Parathyroid adenoma (tissue), 2 donors: ENCODE data around the gene PXK.

Experiments used
- H2AFZ ChIP-seq: fragments of 300-600 bp; sonication (generic); one replicate; pipeline ENCODE4 v1.7.0; 2017; ENCODE audit warnings: antibody characterized with exemption, mild to moderate bottlenecking
- H3K27ac ChIP-seq: fragments of 300-600 bp; sonication (generic); one replicate; pipeline ENCODE4 v1.7.0; 2017
- H3K27me3 ChIP-seq: fragments of 300-600 bp; sonication (generic); one replicate; pipeline ENCODE4 v1.7.0; 2017; ENCODE audit warnings: low read length; ENCODE audit not compliant: control insufficient read depth, insufficient read depth
- H3K36me3 ChIP-seq: fragments of 300-600 bp; sonication (generic); one replicate; pipeline ENCODE4 v1.7.0; 2017; ENCODE audit warnings: low read length; ENCODE audit not compliant: control insufficient read depth, insufficient read depth
- H3K4me1 ChIP-seq: fragments of 300-600 bp; sonication (generic); one replicate; pipeline ENCODE4 v1.7.0; 2017; ENCODE audit warnings: control low read depth
- H3K4me2 ChIP-seq: fragments of 300-600 bp; sonication (generic); one replicate; pipeline ENCODE4 v1.7.0; 2017; ENCODE audit warnings: low read length
- H3K4me3 ChIP-seq: fragments of 300-600 bp; sonication (generic); one replicate; pipeline ENCODE4 v1.7.0; 2017; ENCODE audit warnings: low read depth, low read length
- H3K79me2 ChIP-seq: fragments of 300-600 bp; sonication (generic); one replicate; pipeline ENCODE4 v1.7.0; 2017; ENCODE audit warnings: control low read depth
- H3K9ac ChIP-seq: fragments of 300-600 bp; sonication (generic); one replicate; pipeline ENCODE4 v1.7.0; 2017; ENCODE audit warnings: mild to moderate bottlenecking
- H3K9me3 ChIP-seq: fragments of 300-600 bp; sonication (generic); one replicate; pipeline ENCODE4 v1.7.0; 2017; ENCODE audit warnings: low read length; ENCODE audit not compliant: control insufficient read depth
- CTCF ChIP-seq: fragments of 300-600 bp; sonication (generic); IDR thresholded peaks from one replicate; pipeline ENCODE4 v1.7.0; 2017; ENCODE audit warnings: antibody characterized with exemption, mild to moderate bottlenecking
- donor health status: primary hyperparathyroidism.

PXK gene

GRCh38 chr3:58307639-58308215 is 25.0 kb upstream of the PXK start:
- Histone ChIP-seq H3K9me3 (no peaks in the 10 kb centered on the region), H3K4me1 (peaks cover 14% of the 10 kb centered on the region), H3K4me3 (peak overlapping the region; percentile 76), H3K79me2 (peaks cover 52% of the 10 kb centered on the region), H2AFZ (peak overlapping the region; percentile 6), H3K4me2 (peak overlapping the region; percentile 89), H3K36me3 (no peaks in the 10 kb centered on the region), H3K27ac (peak overlapping the region; percentile 99), H3K27me3 (no peaks in the 10 kb centered on the region), H3K9ac (no peak overlapping the region)
- peak; percentile 73 for TF ChIP-seq CTCF

GRCh38 chr3:58308728-58309127 is 24.0 kb upstream of the PXK start:
- H3K4me3 ChIP-seq, result no peak overlapping the region
- no peaks in the 10 kb centered on the region for H3K27me3 ChIP-seq
- H3K27ac ChIP-seq, result peak overlapping the region; percentile 99
- peaks cover 14% of the 10 kb centered on the region for H3K4me1 ChIP-seq
- peak overlapping the region; percentile 89 for H3K4me2 ChIP-seq
- no peak overlapping the region for H2AFZ ChIP-seq
- no peaks in the 10 kb centered on the region for H3K36me3 ChIP-seq
- no peaks in the 10 kb centered on the region for H3K9me3 ChIP-seq
- peaks cover 56% of the 10 kb centered on the region for H3K79me2 ChIP-seq
- TF ChIP-seq CTCF, result no peak
- no peak overlapping the region for H3K9ac ChIP-seq

- H2AFZ ChIP-seq, result no peak overlapping the region
- H3K79me2 ChIP-seq, result peaks cover 6% of the 10 kb centered on the region
- H3K4me3 ChIP-seq, result no peak overlapping the region
- H3K4me1 ChIP-seq, result no peaks in the 10 kb centered on the region
- no peaks in the 10 kb centered on the region for H3K27me3 ChIP-seq
- no peak overlapping the region for H3K4me2 ChIP-seq
- H3K9ac ChIP-seq, result no peak overlapping the region
- no peaks in the 10 kb centered on the region for H3K36me3 ChIP-seq
- no peak for TF ChIP-seq CTCF
- H3K9me3 ChIP-seq, result no peaks in the 10 kb centered on the region
- H3K27ac ChIP-seq, result no peak overlapping the region
Measured at GRCh38 chr3:58317811-58318210, 14.9 kb upstream of the PXK start.

GRCh38 chr3:58321791-58322190 is 10.9 kb upstream of the PXK start:
- Histone ChIP-seq H3K4me3 (no peak overlapping the region), H3K4me2 (no peak overlapping the region), H3K79me2 (no peaks in the 10 kb centered on the region), H2AFZ (no peak overlapping the region), H3K9me3 (no peaks in the 10 kb centered on the region), H3K27me3 (no peaks in the 10 kb centered on the region), H3K36me3 (no peaks in the 10 kb centered on the region), H3K27ac (no peak overlapping the region), H3K4me1 (peaks cover 19% of the 10 kb centered on the region), H3K9ac (no peak overlapping the region)
- no peak for TF ChIP-seq CTCF

- Histone ChIP-seq H2AFZ (no peak overlapping the region), H3K36me3 (no peaks in the 10 kb centered on the region), H3K4me1 (peaks cover 26% of the 10 kb centered on the region), H3K9ac (no peak overlapping the region), H3K27ac (no peak overlapping the region), H3K4me2 (no peak overlapping the region), H3K27me3 (no peaks in the 10 kb centered on the region), H3K4me3 (no peak overlapping the region), H3K9me3 (no peaks in the 10 kb centered on the region), H3K79me2 (no peaks in the 10 kb centered on the region)
- TF ChIP-seq CTCF, result no peak
Measured at GRCh38 chr3:58322793-58323192, 9.9 kb upstream of the PXK start.
